HUDEP-2 (cell line): ENCODE measurements around the gene C19orf38.

Experiments used
- DNase-seq, 76 experiments: peaks; one replicate each; lab custom pipeline; 2025; ENCODE audit not compliant: unreplicated experiment in 76 of 76; lab: John Stamatoyannopoulos, UW

Gene C19orf38

GRCh38 chr19:10848230-10848856 lies at the start of gene C19orf38:
C19orf38 (plus strand) TSS chr19:10848415; CDS start chr19:10848509, 94 bp downstream.
- no peak for DNase-seq

GRCh38 chr19:10800488-10800887 lies 47.7 kb upstream of the C19orf38 start:
- DNase-seq, result no peak

- DNase-seq, result no peak
Measured at GRCh38 chr19:10802479-10802878, 45.7 kb upstream of the C19orf38 start.

- DNase-seq, result no peak
Measured at GRCh38 chr19:10803252-10803651, 45.0 kb upstream of the C19orf38 start.

- DNase-seq, result no peak
Measured at GRCh38 chr19:10805065-10805757, 43.0 kb upstream of the C19orf38 start.

GRCh38 chr19:10805758-10806247 lies 42.4 kb upstream of the C19orf38 start:
- DNase-seq, result no peak

GRCh38 chr19:10808937-10809649 lies 39.1 kb upstream of the C19orf38 start:
- peak in 74 of 76 experiments; percentile 50 to 98 (median 88) for DNase-seq

GRCh38 chr19:10809651-10810285 lies 38.4 kb upstream of the C19orf38 start:
- DNase-seq, result peak in 74 of 76 experiments; percentile 55 to 97 (median 84)

- peak in 65 of 76 experiments; percentile 11 to 76 (median 53) for DNase-seq
Measured at GRCh38 chr19:10811391-10812111, 36.7 kb upstream of the C19orf38 start.

GRCh38 chr19:10812196-10812595 lies 36.0 kb upstream of the C19orf38 start:
- DNase-seq, result peak in 5 of 76 experiments; percentile 17 to 36 (median 30)

- peak in 66 of 76 experiments; percentile 17 to 85 (median 56) for DNase-seq
Measured at GRCh38 chr19:10812902-10813404, 35.3 kb upstream of the C19orf38 start.

GRCh38 chr19:10815007-10815536 lies 33.1 kb upstream of the C19orf38 start:
- DNase-seq, result no peak

- no peak for DNase-seq
Measured at GRCh38 chr19:10815969-10816644, 32.1 kb upstream of the C19orf38 start.

- no peak for DNase-seq
Measured at GRCh38 chr19:10816691-10817090, 31.5 kb upstream of the C19orf38 start.

GRCh38 chr19:10817291-10818038 lies 30.8 kb upstream of the C19orf38 start:
- DNase-seq, result no peak

- DNase-seq, result peak in 2 of 76 experiments; percentile 15 to 20
Measured at GRCh38 chr19:10818301-10819123, 29.7 kb upstream of the C19orf38 start.
